ENCODE results near the gene ALDOA. TPM values are rescaled to one million over a fixed set of nuclear protein-coding genes. Genes with fewer than 3 reads are reported as not detected.

The ALDOA gene
- total RNA-seq, 2 donors from 2014 or later, result 884 to 943 TPM

DNA sequence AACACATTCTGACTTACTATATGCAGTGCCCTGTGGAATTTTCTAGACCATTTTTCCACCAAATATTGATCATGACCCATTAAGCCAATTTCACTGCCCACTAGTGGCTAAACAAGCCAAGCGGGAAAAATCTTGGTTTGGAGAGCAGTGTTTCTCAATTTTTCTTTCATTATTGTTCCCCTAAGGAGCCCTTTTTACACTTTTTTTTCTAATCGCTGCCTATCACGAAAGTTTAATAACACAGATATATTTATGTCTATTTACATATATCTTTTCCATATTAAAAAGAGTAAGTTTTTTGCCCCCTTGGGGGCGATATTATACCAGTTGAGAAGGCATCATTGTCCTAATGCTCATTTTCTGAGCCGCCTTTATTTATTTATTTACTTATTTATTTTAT lies 23.7 kb upstream of the ALDOA start:
- no peak overlapping the region for H3K27ac ChIP-seq
- no peak for TF ChIP-seq POLR2AphosphoS5 (IDR thresholded peaks at IDR 0.05)
- TF ChIP-seq, protein P1, sequence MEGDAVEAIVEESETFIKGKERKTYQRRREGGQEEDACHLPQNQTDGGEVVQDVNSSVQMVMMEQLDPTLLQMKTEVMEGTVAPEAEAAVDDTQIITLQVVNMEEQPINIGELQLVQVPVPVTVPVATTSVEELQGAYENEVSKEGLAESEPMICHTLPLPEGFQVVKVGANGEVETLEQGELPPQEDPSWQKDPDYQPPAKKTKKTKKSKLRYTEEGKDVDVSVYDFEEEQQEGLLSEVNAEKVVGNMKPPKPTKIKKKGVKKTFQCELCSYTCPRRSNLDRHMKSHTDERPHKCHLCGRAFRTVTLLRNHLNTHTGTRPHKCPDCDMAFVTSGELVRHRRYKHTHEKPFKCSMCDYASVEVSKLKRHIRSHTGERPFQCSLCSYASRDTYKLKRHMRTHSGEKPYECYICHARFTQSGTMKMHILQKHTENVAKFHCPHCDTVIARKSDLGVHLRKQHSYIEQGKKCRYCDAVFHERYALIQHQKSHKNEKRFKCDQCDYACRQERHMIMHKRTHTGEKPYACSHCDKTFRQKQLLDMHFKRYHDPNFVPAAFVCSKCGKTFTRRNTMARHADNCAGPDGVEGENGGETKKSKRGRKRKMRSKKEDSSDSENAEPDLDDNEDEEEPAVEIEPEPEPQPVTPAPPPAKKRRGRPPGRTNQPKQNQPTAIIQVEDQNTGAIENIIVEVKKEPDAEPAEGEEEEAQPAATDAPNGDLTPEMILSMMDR (IDR thresholded peaks at IDR 0.05), result peak in 3 of 4 experiments; percentile 20 to 43 (median 28)
- H3K36me3 ChIP-seq, result no peaks in the 10 kb centered on the region
- H3K27me3 ChIP-seq (replicated peaks; ENCODE audit: insufficient read depth), result no peaks in the 10 kb centered on the region
- H3K9me3 ChIP-seq, result no peaks in the 10 kb centered on the region
- DNase-seq (ENCODE audit: low spot score), result no peak
- WGBS, result 29% methylated on average over 5 of the region's 5 CpGs
- intact Hi-C loops (cut with DNase I), result no loop called here
- H3K4me3 ChIP-seq, result no peak overlapping the region
- no peaks in the 10 kb centered on the region for H3K4me1 ChIP-seq (replicated peaks)

DNA sequence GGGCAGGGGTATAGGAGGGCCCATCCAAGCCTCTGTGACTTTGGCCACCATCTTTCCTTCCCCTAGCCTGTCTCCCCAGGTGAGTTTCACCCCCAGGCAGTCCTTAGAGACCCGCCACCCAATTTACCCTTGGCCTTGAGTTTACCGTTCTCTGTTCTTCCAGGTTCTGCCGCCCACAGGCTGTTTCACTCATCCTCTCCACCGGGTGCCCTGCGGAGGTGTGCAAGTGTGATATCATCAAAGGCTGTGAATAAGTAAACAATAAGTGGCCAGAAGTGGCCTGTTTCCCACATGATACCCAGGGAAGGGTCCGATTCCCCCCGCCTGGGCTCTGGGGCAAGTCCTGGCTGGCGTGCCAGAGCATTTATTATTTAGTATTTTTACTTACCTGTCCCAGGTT lies 19.4 kb upstream of the ALDOA start:
- H3K27me3 ChIP-seq (replicated peaks; ENCODE audit: insufficient read depth), result no peaks in the 10 kb centered on the region
- no peak for DNase-seq (ENCODE audit: low spot score)
- TF ChIP-seq POLR2AphosphoS5 (IDR thresholded peaks at IDR 0.05) (no peak), POLR2A (IDR thresholded peaks at IDR 0.05) (no peak)
- TF ChIP-seq, protein P1 (IDR thresholded peaks at IDR 0.05), result no peak
- no peak overlapping the region for H3K27ac ChIP-seq
- H3K36me3 ChIP-seq, result no peaks in the 10 kb centered on the region
- H3K4me1 ChIP-seq (replicated peaks), result no peaks in the 10 kb centered on the region
- no peak overlapping the region for H3K4me3 ChIP-seq
- WGBS, result 42% methylated on average over 8 of the region's 8 CpGs
- no peaks in the 10 kb centered on the region for H3K9me3 ChIP-seq
- intact Hi-C loops (cut with DNase I), result no loop called here

DNA sequence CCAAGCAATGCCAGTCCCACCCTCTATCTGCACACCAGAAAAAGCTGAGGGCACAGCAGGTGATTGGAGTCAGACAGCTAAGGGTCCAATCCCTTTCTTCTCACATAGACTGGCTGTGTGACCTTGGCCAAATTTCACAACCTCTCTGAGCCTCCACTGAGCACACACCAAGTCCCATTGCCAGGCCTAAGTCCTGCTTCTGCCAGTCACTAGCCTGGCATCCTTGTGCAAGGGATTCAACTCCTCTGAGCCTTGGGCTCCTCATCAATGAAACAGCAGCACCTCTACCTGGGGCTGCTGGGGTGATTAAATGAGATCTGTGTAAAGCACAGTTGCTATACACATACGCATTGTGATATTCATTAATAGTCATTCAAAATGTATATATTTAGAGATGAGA lies 19.0 kb upstream of the ALDOA start:
- no peak for DNase-seq (ENCODE audit: low spot score)
- no peaks in the 10 kb centered on the region for H3K36me3 ChIP-seq
- intact Hi-C loops (cut with DNase I), result no loop called here
- no peaks in the 10 kb centered on the region for H3K4me1 ChIP-seq (replicated peaks)
- 100% methylated on average over 1 of the region's 1 CpG for WGBS
- H3K4me3 ChIP-seq, result no peak overlapping the region
- no peak for TF ChIP-seq POLR2A (IDR thresholded peaks at IDR 0.05)
- TF ChIP-seq POLR2AphosphoS5 (IDR thresholded peaks at IDR 0.05), result no peak
- TF ChIP-seq, protein P1 (IDR thresholded peaks at IDR 0.05), result no peak
- H3K27ac ChIP-seq, result no peak overlapping the region
- H3K27me3 ChIP-seq (replicated peaks; ENCODE audit: insufficient read depth), result no peaks in the 10 kb centered on the region
- no peaks in the 10 kb centered on the region for H3K9me3 ChIP-seq

DNA sequence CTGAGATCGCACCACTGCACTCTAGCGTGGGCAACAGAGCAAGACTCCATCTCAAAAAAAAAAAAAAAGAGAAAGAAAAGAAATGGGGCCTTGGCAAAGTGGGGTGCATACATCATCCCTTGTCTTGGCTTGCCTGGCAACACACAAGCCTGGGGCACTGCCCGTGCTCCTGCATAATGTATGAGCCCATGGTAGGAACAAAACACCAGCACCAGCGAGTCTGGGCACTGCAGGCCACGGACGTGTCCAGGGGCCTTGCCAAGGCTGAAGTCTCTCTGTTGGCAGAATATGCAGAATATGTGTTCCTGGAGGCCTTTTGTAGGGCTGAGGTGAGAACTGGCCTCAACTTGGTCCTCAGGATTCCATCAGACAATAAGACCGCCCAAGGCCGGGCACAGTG lies 15.7 kb upstream of the ALDOA start:
- no peaks in the 10 kb centered on the region for H3K36me3 ChIP-seq
- no peaks in the 10 kb centered on the region for H3K9me3 ChIP-seq
- no peak for TF ChIP-seq POLR2A (IDR thresholded peaks at IDR 0.05)
- no peak for TF ChIP-seq POLR2AphosphoS5 (IDR thresholded peaks at IDR 0.05)
- TF ChIP-seq, protein P1 (IDR thresholded peaks at IDR 0.05), result no peak
- no peak for DNase-seq (ENCODE audit: low spot score)
- WGBS, result 82% methylated on average over 7 of the region's 8 CpGs
- no peaks in the 10 kb centered on the region for H3K27me3 ChIP-seq (replicated peaks; ENCODE audit: insufficient read depth)
- intact Hi-C loops (cut with DNase I), result no loop called here
- H3K4me3 ChIP-seq, result no peak overlapping the region
- no peak overlapping the region for H3K27ac ChIP-seq
- peaks cover 4% of the 10 kb centered on the region for H3K4me1 ChIP-seq (replicated peaks)

DNA sequence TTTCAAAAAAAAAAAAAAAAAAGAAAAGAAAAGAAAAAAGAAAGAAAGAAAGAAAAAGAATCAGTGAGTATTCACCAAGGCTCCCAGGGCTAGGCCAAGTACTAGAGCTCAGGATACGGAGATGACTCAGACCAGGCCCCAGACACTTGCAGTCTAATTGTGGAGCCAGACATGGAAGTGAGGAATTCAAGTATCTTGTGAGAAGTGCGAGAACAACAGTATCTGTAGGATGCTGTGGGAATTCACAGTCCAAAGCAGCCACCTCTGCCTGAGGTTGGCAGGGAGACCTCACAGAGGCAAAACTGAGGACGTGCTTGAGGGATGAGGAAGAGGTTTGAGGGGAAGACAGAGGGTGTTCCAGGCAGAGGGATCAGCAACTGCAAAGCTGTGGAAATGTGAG lies 14.0 kb upstream of the ALDOA start:
- 89% methylated on average over 3 of the region's 3 CpGs for WGBS
- peaks cover 4% of the 10 kb centered on the region for H3K4me1 ChIP-seq (replicated peaks)
- H3K9me3 ChIP-seq, result no peaks in the 10 kb centered on the region
- H3K27me3 ChIP-seq (replicated peaks; ENCODE audit: insufficient read depth), result no peaks in the 10 kb centered on the region
- intact Hi-C loops (cut with DNase I), result no loop called here
- no peak for DNase-seq (ENCODE audit: low spot score)
- H3K4me3 ChIP-seq, result no peak overlapping the region
- no peaks in the 10 kb centered on the region for H3K36me3 ChIP-seq
- TF ChIP-seq POLR2A (IDR thresholded peaks at IDR 0.05) (no peak), POLR2AphosphoS5 (IDR thresholded peaks at IDR 0.05) (no peak)
- TF ChIP-seq, protein P1 (IDR thresholded peaks at IDR 0.05), result no peak
- H3K27ac ChIP-seq, result no peak overlapping the region
